HEK293 (cell line): ENCODE data around the gene ERCC6.
A peak's percentile ranks its signal among the peaks of the same experiment; 100 is the strongest.

Experiments used
- CTCF ChIA-PET: fragments of 350-600 bp; formaldehyde crosslinking; extraction: SDS; loops from one replicate; lab custom pipeline; 2021; ENCODE audit warnings: antibody characterized with exemption; lab: Yijun Ruan, JAX
- POLR2A ChIA-PET: fragments of 300-600 bp; formaldehyde crosslinking; extraction: SDS; loops from one replicate; lab custom pipeline; 2020; ENCODE audit warnings: antibody characterized with exemption, inconsistent platforms; lab: Yijun Ruan, JAX
- H3K27ac ChIP-seq: fragments of 200-500 bp; sonication (Bioruptor generic); 2 replicates; pipeline ENCODE4 v1.5.1; 2014; ENCODE audit warnings: low read depth, low read length, control low read depth, inconsistent platforms; ENCODE audit errors: extremely low read depth
- H3K36me3 ChIP-seq, 2 experiments: fragments of 200-500 bp in 1 of 2; sonication (Bioruptor generic) in 1 of 2; 1 replicate in 1 of 2; 2 replicates in 1 of 2; pipeline ENCODE4 v1.5.1; 2014 to 2017; ENCODE audit warnings: inconsistent platforms in 2 of 2, low read length in 2 of 2; ENCODE audit not compliant: control insufficient read depth in 2 of 2, insufficient read depth in 1 of 2
- H3K4me1 ChIP-seq: fragments of 200-500 bp; sonication (Bioruptor generic); 2 replicates; pipeline ENCODE4 v1.5.1; 2014; ENCODE audit warnings: mild to moderate bottlenecking, low read length, inconsistent platforms; ENCODE audit not compliant: control insufficient read depth, insufficient read depth
- H3K4me3 ChIP-seq: 2 replicates; pipeline ENCODE4 v1.5.1; 2011; ENCODE audit warnings: low read depth, mild to moderate bottlenecking, control low read depth, low read length, moderate library complexity
- H3K9me3 ChIP-seq: fragments of 200-500 bp; sonication (Bioruptor generic); 2 replicates; pipeline ENCODE4 v1.5.1; 2014; ENCODE audit warnings: low read depth, low read length, inconsistent platforms; ENCODE audit not compliant: control insufficient read depth, insufficient read depth
- GLIS2 ChIP-seq: fragments of 450-650 bp; formaldehyde crosslinking; IDR thresholded peaks from 2 replicates; pipeline ENCODE4 v1.5.1; 2016; ENCODE audit warnings: missing biosample characterization, missing genetic modification characterization
- HOXA7 ChIP-seq: sonication (generic); formaldehyde crosslinking; IDR thresholded peaks from 2 replicates; pipeline ENCODE4 v1.8.1; 2022; ENCODE audit warnings: missing genetic modification reagents, borderline replicate concordance
- KLF9 ChIP-seq: fragments of 450-650 bp; formaldehyde crosslinking; IDR thresholded peaks from 2 replicates; pipeline ENCODE4 v1.5.1; 2016; ENCODE audit warnings: missing biosample characterization, missing genetic modification characterization, low read depth
- SCRT2 ChIP-seq: fragments of 450-650 bp; formaldehyde crosslinking; IDR thresholded peaks from 2 replicates; pipeline ENCODE4 v1.5.1; 2016; ENCODE audit warnings: missing biosample characterization, missing genetic modification characterization
- WT1 ChIP-seq: fragments of 450-650 bp; formaldehyde crosslinking; IDR thresholded peaks from 2 replicates; pipeline ENCODE4 v1.5.1; 2016; ENCODE audit warnings: missing biosample characterization, missing genetic modification characterization
- ZBTB1 ChIP-seq: fragments of 450-650 bp; formaldehyde crosslinking; IDR thresholded peaks from 2 replicates; pipeline ENCODE4 v1.5.1; 2016; ENCODE audit warnings: missing biosample characterization, missing genetic modification characterization
- ZFP37 ChIP-seq: fragments of 450-650 bp; formaldehyde crosslinking; IDR thresholded peaks from 2 replicates; pipeline ENCODE4 v1.5.1; 2016; ENCODE audit warnings: missing biosample characterization, missing genetic modification characterization
- ZIC2 ChIP-seq: fragments of 450-650 bp; formaldehyde crosslinking; IDR thresholded peaks from 2 replicates; pipeline ENCODE4 v1.5.1; 2016; ENCODE audit warnings: missing biosample characterization, missing genetic modification characterization
- ZNF148 ChIP-seq: fragments of 450-650 bp; formaldehyde crosslinking; IDR thresholded peaks from 2 replicates; pipeline ENCODE4 v1.5.0; 2017; ENCODE audit warnings: missing biosample characterization, missing genetic modification characterization, borderline replicate concordance
- ZNF19 ChIP-seq: fragments of 450-650 bp; formaldehyde crosslinking; IDR thresholded peaks from 2 replicates; pipeline ENCODE4; 2016; ENCODE audit warnings: missing biosample characterization, missing genetic modification characterization, low read depth
- ZNF211 ChIP-seq: fragments of 450-650 bp; formaldehyde crosslinking; IDR thresholded peaks from 2 replicates; pipeline ENCODE4 v1.5.1; 2016; ENCODE audit warnings: low read depth, missing biosample characterization, missing genetic modification characterization
- ZNF404 ChIP-seq: fragments of 450-650 bp; formaldehyde crosslinking; IDR thresholded peaks from 2 replicates; pipeline ENCODE4 v1.5.1; 2017; ENCODE audit warnings: missing biosample characterization, missing genetic modification characterization
- ZNF501 ChIP-seq: fragments of 450-650 bp; formaldehyde crosslinking; IDR thresholded peaks from 2 replicates; pipeline ENCODE4 v1.5.1; 2016; ENCODE audit warnings: missing biosample characterization, missing genetic modification characterization
- ZNF513 ChIP-seq: fragments of 450-650 bp; IDR thresholded peaks from 2 replicates; pipeline ENCODE4 v1.5.1; 2018; ENCODE audit warnings: missing biosample characterization, missing genetic modification characterization
- ZNF654 ChIP-seq: fragments of 450-650 bp; formaldehyde crosslinking; IDR thresholded peaks from 2 replicates; pipeline ENCODE4 v1.5.1; 2016; ENCODE audit warnings: low read depth, missing biosample characterization, missing genetic modification characterization
- ZNF837 ChIP-seq: fragments of 450-650 bp; formaldehyde crosslinking; IDR thresholded peaks from 2 replicates; pipeline ENCODE4 v1.5.1; 2016; ENCODE audit warnings: missing biosample characterization, missing genetic modification characterization
- TF ChIP-seq, protein P1 (sequence below): fragments of 450-650 bp; formaldehyde crosslinking; IDR thresholded peaks from 2 replicates; pipeline ENCODE4 v1.5.1; 2016; ENCODE audit warnings: missing biosample characterization, missing genetic modification characterization
- TF ChIP-seq, protein P2 (sequence below): fragments of 450-650 bp; formaldehyde crosslinking; IDR thresholded peaks from 2 replicates; pipeline ENCODE4 v1.5.1; 2016; ENCODE audit warnings: missing biosample characterization, missing genetic modification characterization
- TF ChIP-seq, protein P3 (sequence below): fragments of 450-650 bp; formaldehyde crosslinking; IDR thresholded peaks from 2 replicates; pipeline ENCODE4 v1.5.1; 2016; ENCODE audit warnings: missing biosample characterization, missing genetic modification characterization
- TF ChIP-seq, protein P4 (sequence below): fragments of 450-650 bp; formaldehyde crosslinking; IDR thresholded peaks from 2 replicates; pipeline ENCODE4 v1.5.1; 2016; ENCODE audit warnings: missing biosample characterization, missing genetic modification characterization

The ERCC6 gene

GRCh38 chr10:49585387-49585786 is 46.5 kb upstream of the ERCC6 start:
- Histone ChIP-seq H3K9me3 (no peaks in the 10 kb centered on the region), H3K4me1 (no peaks in the 10 kb centered on the region), H3K4me3 (no peak overlapping the region), H3K36me3 (no peaks in the 10 kb centered on the region), H3K27ac (no peak overlapping the region)
- TF ChIP-seq KLF9 (tag by site-specific recombination) (no peak), SCRT2 (peak; percentile 32; the same call in 1 of the 2 replicates), ZIC2 (tag by site-specific recombination) (no peak)
- ChIA-PET POLR2A (no interaction called here), CTCF (interaction anchor here (1.9 kb wide), 1 partner anchor 8 kb away, joined by 8 read pairs; no protein-coding TSS in a partner anchor)

GRCh38 chr10:49579621-49580020 is 40.7 kb upstream of the ERCC6 start:
- Histone ChIP-seq H3K36me3 (no peaks in the 10 kb centered on the region), H3K9me3 (no peaks in the 10 kb centered on the region), H3K4me3 (no peak overlapping the region), H3K4me1 (no peaks in the 10 kb centered on the region), H3K27ac (no peak overlapping the region)
- ChIA-PET POLR2A (interaction anchor here (0.5 kb wide), 1 partner anchor 238 kb away, joined by 3 read pairs; no protein-coding TSS in a partner anchor), CTCF (interaction anchor here (1.4 kb wide), 1 partner anchor 14 kb away, joined by 5 read pairs; no protein-coding TSS in a partner anchor)
- no peak for TF ChIP-seq ZBTB1 (tag by site-specific recombination)
- no peak for TF ChIP-seq ZNF211
- TF ChIP-seq WT1 (tag by site-specific recombination), result no peak
- no peak for TF ChIP-seq ZFP37 (tag by site-specific recombination)
- TF ChIP-seq, protein P1, sequence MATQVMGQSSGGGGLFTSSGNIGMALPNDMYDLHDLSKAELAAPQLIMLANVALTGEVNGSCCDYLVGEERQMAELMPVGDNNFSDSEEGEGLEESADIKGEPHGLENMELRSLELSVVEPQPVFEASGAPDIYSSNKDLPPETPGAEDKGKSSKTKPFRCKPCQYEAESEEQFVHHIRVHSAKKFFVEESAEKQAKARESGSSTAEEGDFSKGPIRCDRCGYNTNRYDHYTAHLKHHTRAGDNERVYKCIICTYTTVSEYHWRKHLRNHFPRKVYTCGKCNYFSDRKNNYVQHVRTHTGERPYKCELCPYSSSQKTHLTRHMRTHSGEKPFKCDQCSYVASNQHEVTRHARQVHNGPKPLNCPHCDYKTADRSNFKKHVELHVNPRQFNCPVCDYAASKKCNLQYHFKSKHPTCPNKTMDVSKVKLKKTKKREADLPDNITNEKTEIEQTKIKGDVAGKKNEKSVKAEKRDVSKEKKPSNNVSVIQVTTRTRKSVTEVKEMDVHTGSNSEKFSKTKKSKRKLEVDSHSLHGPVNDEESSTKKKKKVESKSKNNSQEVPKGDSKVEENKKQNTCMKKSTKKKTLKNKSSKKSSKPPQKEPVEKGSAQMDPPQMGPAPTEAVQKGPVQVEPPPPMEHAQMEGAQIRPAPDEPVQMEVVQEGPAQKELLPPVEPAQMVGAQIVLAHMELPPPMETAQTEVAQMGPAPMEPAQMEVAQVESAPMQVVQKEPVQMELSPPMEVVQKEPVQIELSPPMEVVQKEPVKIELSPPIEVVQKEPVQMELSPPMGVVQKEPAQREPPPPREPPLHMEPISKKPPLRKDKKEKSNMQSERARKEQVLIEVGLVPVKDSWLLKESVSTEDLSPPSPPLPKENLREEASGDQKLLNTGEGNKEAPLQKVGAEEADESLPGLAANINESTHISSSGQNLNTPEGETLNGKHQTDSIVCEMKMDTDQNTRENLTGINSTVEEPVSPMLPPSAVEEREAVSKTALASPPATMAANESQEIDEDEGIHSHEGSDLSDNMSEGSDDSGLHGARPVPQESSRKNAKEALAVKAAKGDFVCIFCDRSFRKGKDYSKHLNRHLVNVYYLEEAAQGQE (tag by site-specific recombination), result no peak
- TF ChIP-seq, protein P2, sequence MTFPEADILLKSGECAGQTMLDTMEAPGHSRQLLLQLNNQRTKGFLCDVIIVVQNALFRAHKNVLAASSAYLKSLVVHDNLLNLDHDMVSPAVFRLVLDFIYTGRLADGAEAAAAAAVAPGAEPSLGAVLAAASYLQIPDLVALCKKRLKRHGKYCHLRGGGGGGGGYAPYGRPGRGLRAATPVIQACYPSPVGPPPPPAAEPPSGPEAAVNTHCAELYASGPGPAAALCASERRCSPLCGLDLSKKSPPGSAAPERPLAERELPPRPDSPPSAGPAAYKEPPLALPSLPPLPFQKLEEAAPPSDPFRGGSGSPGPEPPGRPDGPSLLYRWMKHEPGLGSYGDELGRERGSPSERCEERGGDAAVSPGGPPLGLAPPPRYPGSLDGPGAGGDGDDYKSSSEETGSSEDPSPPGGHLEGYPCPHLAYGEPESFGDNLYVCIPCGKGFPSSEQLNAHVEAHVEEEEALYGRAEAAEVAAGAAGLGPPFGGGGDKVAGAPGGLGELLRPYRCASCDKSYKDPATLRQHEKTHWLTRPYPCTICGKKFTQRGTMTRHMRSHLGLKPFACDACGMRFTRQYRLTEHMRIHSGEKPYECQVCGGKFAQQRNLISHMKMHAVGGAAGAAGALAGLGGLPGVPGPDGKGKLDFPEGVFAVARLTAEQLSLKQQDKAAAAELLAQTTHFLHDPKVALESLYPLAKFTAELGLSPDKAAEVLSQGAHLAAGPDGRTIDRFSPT (tag by site-specific recombination), result no peak
- no peak for TF ChIP-seq ZNF148 (tag by site-specific recombination)
- no peak for TF ChIP-seq ZNF513 (tag by site-specific recombination)
- TF ChIP-seq ZNF404 (tag by site-specific recombination), result no peak
- no peak for TF ChIP-seq ZNF837 (tag by site-specific recombination)
- no peak for TF ChIP-seq HOXA7
- TF ChIP-seq, protein P3, sequence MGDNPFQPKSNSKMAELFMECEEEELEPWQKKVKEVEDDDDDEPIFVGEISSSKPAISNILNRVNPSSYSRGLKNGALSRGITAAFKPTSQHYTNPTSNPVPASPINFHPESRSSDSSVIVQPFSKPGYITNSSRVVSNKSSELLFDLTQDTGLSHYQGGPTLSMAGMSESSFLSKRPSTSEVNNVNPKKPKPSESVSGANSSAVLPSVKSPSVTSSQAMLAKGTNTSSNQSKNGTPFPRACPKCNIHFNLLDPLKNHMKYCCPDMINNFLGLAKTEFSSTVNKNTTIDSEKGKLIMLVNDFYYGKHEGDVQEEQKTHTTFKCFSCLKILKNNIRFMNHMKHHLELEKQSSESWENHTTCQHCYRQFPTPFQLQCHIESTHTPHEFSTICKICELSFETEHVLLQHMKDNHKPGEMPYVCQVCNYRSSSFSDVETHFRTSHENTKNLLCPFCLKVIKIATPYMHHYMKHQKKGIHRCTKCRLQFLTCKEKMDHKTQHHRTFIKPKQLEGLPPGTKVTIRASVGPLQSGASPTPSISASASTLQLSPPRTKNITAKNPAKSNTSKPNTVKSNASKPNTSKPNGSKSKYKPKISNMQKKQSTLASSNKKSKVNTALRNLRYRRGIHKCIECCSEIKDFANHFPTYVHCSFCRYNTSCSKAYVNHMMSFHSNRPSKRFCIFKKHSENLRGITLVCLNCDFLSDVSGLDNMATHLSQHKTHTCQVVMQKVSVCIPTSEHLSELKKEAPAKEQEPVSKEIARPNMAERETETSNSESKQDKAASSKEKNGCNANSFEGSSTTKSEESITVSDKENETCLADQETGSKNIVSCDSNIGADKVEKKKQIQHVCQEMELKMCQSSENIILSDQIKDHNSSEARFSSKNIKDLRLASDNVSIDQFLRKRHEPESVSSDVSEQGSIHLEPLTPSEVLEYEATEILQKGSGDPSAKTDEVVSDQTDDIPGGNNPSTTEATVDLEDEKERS (tag by site-specific recombination), result no peak
- TF ChIP-seq ZNF654, result no peak
- TF ChIP-seq ZNF19 (tag by site-specific recombination), result no peak
- TF ChIP-seq GLIS2 (tag by site-specific recombination), result no peak
- TF ChIP-seq, protein P4, sequence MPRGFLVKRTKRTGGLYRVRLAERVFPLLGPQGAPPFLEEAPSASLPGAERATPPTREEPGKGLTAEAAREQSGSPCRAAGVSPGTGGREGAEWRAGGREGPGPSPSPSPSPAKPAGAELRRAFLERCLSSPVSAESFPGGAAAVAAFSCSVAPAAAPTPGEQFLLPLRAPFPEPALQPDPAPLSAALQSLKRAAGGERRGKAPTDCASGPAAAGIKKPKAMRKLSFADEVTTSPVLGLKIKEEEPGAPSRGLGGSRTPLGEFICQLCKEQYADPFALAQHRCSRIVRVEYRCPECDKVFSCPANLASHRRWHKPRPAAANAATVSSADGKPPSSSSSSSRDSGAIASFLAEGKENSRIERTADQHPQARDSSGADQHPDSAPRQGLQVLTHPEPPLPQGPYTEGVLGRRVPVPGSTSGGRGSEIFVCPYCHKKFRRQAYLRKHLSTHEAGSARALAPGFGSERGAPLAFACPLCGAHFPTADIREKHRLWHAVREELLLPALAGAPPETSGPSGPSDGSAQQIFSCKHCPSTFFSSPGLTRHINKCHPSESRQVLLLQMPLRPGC, result no peak
- TF ChIP-seq ZNF501 (tag by site-specific recombination), result no peak
